ENCODE results near the gene KMT5B.

The KMT5B gene

GRCh38 chr11:68179847-68180246 lies 33.2 kb downstream of the KMT5B start:
- no peak for DNase-seq

- DNase-seq, result no peak
Observed at GRCh38 chr11:68177877-68178276, 35.2 kb downstream of the KMT5B start.

- DNase-seq, result no peak
Observed at GRCh38 chr11:68173926-68174325, 39.2 kb downstream of the KMT5B start.

GRCh38 chr11:68169442-68169841 lies 43.7 kb downstream of the KMT5B start:
- no peak for DNase-seq

GRCh38 chr11:68168694-68169093 lies 44.4 kb downstream of the KMT5B start:
- no peak for DNase-seq

- no peak for DNase-seq
Observed at GRCh38 chr11:68167474-68167873, 45.6 kb downstream of the KMT5B start.

- DNase-seq, result no peak
Observed at GRCh38 chr11:68166969-68167368, 46.1 kb downstream of the KMT5B start.

GRCh38 chr11:68165601-68166000 lies 47.5 kb downstream of the KMT5B start:
- no peak for DNase-seq

GRCh38 chr11:68164437-68164836 lies 48.7 kb downstream of the KMT5B start:
- DNase-seq, result no peak

GRCh38 chr11:68163691-68164090 lies 49.4 kb downstream of the KMT5B start:
- no peak for DNase-seq

- no peak for DNase-seq
Observed at GRCh38 chr11:68160100-68160695, 52.9 kb downstream of the KMT5B start.

- no peak for DNase-seq
Observed at GRCh38 chr11:68159665-68160064, 53.4 kb downstream of the KMT5B start.

- DNase-seq, result no peak
Observed at GRCh38 chr11:68159161-68159560, 53.9 kb downstream of the KMT5B start.

- DNase-seq, result no peak
Observed at GRCh38 chr11:68158580-68158979, 54.5 kb downstream of the KMT5B start.

- no peak for DNase-seq
Observed at GRCh38 chr11:68153742-68154141, 59.4 kb downstream of the KMT5B start.

- no peak for DNase-seq
Observed at GRCh38 chr11:68150037-68150436, 63.1 kb downstream of the KMT5B start.

- DNase-seq, result no peak
Observed at GRCh38 chr11:68149417-68149816, 63.7 kb downstream of the KMT5B start.

GRCh38 chr11:68148879-68149278 lies 64.2 kb downstream of the KMT5B start:
- DNase-seq, result no peak

GRCh38 chr11:68148071-68148805 lies 64.9 kb downstream of the KMT5B start:
- no peak for DNase-seq

GRCh38 chr11:68146704-68147474 lies 66.2 kb downstream of the KMT5B start:
- no peak for DNase-seq

- DNase-seq, result no peak
Observed at GRCh38 chr11:68146010-68146540, 67.0 kb downstream of the KMT5B start.

- no peak for DNase-seq
Observed at GRCh38 chr11:68145120-68145866, 67.8 kb downstream of the KMT5B start.

- no peak for DNase-seq
Observed at GRCh38 chr11:68143310-68143689, 69.8 kb downstream of the KMT5B start.
